Measurements from ENCODE around the gene TRMT1L.

- TF ChIP-seq CTCF (IDR thresholded peaks at IDR 0.05; ENCODE audit: insufficient read depth, low read length) (no peak), POLR2AphosphoS5 (IDR thresholded peaks at IDR 0.05; ENCODE audit: low read depth) (no peak), REST (IDR thresholded peaks at IDR 0.05; ENCODE audit: insufficient replicate concordance, low read depth) (no peak)
These were observed 5.5 kb downstream of the TRMT1L start for GRCh38 chr1:185151215-185151614.

All from HL-60 (cell line).